Activated CD4-positive, alpha-beta T cell treated with anti-CD3 and anti-CD28 coated beads, Interleukin-2, amount 50 U/mL, for 16 hours (primary cell): ENCODE measurements around the gene TELO2.

ENCODE experiments used
- DNase-seq: peaks from one replicate; pipeline ENCODE4 v3.0.0-alpha.2; 2020

TELO2 gene

DNA sequence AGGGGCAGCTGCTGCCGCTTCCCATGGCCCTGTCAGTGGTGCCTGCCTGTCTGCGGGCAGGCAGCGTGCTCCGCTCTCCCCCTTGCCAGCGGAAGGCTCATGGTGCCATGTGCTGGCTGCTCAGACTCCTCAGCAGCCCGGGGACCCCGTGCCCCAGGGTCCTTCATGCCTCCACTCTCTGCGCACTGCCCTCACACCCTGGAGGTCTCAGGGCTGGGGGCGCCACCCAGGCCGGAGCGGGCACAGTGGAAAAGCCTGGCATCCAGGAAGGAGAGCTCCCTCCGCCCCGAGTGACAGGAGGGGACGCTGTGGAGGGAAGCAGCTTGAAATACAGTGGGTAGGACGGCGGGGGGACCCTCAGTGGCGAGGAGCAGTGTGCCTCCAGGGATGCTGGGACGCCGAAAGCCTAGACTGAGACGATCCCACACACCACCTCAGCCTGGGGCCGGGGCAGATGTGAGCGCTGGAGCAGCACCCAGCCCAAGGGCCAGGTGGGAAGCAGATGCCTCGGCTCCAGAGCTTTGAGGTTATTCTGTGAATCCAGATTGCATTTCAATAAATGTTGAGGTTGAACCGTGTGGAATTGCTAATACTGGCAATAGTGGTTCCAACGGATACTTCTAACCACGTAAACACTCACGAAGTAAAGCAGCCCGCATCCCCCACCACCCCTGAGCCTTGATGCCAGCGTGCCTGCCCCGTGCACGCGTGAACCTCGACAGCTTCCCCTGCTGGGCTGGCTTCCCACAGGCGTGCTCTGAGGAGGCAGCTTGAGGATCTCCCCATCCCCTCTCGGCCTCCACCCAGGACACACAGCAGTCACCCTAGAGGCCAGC is 46.8 kb downstream of the TELO2 start:
- DNase-seq, result no peak

DNA sequence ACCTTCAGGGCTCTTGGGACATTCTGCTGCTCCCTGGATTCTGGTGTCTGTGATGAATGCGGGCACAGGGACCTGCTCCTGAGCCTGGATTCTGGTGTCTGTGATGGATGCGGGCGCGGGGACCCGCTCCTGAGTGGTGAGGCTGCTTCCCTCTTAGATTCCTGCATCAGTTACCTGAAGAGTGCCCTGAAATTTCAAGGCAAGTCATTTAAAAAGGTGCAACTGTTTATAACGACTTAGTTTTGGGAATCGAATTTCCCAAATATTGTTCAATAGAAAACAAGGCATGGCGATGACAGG is 47.3 kb downstream of the TELO2 start:
- no peak for DNase-seq

DNA sequence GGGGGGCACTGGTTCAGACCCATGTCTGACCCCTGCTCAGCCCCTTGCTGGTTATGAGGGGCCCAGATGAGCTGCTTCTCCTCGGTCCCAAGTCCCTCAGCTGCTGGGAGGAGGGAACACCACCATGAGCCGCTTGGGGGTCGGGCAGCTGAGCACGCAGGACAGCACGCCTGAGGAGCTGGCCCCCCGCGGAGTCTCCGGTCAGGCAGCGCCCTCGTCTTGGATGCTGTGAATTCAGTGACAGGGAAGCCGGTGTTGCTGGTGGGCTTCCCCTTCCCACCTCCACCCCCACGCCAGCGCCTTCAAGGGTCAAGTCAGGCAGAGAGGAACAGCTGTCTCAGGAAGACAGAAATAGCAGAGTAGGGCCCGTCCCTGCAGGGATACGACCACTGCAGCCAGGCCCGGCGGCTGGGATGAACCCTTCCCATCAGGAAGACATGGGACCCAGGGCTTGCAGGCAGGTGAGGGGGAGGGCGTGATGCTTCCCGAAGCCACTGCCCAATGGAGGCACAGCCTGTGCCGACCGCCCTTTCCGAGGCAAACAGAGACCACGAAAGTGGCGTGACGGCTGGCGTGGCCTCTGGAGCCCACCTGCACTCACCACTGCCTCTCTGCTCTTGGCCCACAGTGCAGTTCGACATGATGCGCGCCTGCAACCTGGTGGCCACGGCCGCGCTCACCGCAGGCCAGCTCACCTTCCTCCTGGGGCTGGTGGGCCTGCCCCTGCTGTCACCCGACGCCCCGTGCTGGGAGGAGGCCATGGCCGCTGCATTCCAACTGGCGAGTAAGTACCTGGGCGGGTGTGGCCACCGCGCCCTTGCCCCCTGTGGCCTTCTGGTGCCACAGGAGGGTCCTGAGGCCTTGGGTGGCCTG is 48.4 kb downstream of the TELO2 start:
- DNase-seq, result no peak

DNA sequence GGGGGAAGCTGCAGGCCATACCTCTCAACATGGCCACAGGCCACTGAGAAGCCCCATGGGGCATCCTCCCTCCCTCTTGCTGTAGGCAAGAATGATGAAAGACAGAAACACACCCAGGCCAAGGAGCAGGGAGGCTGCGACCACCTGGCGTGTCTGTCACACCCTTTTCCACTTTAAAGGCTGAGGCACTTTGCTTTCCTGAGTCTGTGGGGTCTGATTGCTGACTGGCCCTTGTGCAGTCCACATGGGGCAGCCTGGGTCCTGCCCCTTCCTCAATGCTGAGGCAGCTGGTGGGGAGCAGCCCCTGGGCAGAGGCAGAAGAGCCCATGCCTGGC is 49.0 kb downstream of the TELO2 start:
- DNase-seq, result no peak

DNA sequence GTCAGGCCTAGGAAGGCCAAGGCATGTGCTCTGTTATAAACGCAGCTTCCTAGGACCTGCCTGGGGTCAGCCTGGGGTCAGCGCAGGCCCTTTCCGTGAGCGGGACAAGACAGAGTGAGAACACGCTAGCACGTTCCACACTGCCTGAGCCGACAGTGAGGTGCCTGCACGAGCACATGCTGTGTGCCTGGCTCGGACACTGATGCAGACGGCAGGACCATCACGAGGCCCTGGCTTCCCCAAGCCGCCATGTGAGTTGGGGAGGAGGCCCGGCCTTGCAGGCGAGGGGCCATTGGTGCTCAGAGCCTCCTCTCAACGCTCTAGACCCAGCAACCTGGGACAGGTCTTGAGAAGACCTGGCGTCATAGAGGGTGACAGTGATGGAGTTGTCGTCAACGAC is 49.4 kb downstream of the TELO2 start:
- DNase-seq, result no peak

DNA sequence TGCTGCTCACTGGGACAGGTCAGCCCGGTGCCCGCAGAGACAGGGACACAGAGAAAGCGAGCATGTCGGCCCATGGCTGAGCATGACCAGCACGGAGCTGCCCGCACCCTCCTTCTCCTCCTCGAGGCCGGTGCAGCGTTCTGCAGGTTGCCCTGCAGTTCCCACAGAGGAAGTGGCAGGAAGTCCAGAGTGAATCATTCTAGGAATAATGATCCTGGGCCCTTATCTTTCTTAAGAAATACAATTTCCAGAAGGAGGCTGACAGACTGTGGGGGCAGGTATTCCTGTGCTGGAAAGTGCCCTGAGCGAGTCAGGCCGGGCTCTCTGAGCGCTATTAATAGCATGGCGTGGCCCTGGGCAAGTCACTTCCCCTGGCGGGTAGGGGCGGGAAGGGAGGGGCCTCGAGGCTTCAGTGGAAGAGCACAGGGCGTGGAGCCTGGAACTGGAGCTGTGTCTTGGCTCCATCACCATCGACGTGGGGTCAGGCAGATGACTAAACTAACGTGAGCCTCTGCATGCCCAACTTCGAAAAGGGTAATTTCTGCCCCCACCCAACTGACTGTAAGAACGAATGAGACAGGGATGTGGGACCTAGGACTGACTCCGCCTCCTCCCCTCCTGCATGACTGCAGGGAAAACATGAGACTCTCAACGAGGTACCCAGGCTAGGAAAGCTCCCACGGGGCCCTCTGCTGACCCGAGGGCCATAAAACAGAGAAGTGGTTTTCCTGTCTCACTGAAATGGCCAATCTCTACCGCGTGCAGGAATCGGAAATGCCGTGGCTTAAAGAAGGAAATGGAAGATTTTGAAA is 50.1 kb downstream of the TELO2 start:
- DNase-seq, result peak; percentile 62

DNA sequence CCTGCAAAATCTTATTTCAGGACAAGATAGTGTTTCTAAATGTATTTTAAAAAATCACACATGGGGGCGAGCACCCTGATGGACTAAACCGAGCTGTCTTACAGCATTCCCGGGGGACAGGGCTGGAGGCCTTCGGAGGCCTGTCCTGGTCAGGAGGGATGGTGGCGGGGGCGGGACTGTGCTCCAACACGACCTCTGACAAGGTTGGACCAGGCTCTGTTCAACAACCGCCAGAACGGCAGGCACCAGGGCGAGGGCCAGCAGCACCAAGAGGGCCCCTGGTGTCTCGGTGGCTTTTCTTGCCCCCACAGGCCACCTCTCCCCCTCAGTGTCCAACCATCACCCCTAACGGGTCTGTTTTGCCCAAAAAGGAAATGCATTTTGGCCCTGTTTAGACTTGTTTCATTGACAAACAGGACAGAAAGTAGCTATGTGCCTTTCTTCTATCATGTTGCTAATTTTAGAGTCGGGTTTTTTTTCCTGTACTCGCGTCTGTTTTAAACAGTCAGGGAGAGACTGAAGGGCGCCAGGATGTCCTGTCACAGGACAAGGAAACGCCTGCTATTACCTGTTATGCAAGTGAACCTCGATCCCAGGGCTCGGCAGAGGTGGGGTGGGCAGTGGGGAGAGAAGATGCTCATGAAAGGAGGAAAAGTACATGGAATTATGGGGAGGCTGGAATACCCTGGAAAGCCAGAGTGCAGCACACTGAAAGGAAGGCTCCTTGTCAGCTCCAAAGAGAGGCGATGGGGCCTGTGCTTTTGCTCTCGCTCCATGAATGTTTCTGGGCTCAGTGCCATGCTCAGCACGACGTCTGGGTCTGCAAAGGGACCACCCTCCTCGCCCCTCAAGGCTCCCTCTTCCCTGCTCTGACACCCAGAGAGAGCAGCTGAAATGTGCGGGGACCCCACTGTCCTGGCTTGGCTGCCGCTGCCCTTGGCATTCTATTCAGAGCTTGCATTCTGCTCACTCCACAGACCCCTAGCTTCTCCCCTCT is 52.2 kb downstream of the TELO2 start:
- no peak for DNase-seq

DNA sequence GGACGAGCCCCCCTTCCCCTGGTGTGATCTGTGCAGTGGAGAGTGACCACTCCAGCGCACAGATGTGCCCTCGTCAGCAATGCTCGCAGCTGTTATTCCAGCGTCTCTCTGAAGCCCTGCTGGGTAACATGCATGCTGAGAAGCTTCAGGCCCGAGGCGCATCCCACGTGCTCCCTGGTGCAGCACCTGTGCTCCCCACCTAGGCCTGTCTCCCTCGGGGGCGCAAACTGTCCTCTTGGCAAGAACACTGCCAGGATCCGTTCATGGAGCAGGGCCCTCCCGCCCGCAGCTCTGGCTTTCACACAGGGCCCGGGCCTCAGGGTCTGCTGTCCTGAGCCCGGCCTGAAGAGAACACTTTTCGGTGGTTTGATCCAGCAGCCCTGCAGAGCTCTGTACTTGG is 53.3 kb downstream of the TELO2 start:
- DNase-seq, result no peak

DNA sequence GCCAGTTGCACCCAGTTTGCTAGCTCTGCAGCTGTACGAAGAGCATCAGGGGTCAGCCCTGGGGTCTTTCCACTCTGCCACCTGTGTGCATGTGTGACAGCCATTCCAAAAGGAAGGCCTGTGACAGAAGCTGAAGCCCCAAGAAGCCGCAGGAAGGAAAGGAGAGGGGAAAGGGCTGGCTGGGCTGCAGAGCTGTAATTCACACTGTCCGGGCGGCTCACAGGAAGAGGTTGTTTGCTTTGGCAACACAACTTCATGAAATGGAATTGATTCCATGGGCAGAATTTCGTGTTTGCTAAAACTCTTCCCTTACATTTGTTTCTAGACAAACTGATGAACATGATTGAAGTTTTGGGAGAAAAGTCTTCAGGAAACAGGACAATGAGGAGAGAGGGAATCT is 55.1 kb downstream of the TELO2 start:
- DNase-seq, result no peak

DNA sequence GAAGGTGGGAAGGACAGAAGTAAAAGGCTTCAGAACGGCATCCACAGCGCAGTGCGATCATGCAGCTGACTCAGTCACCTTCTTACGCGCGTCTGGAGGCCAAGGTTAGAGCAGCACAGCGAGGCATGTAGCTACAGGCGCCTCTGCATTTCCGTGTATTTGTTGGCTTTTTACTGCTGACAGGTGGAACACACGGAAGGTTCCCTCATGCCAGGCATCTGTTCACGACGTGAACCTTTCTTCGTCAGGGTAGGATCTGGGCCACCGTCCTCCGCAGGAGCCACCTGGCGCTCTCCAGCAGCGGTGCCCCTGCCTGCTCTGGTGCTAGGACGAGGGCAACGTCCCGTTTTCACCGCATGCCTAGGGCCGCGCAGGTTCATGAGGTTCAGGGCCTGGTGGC is 55.6 kb downstream of the TELO2 start:
- DNase-seq, result no peak

DNA sequence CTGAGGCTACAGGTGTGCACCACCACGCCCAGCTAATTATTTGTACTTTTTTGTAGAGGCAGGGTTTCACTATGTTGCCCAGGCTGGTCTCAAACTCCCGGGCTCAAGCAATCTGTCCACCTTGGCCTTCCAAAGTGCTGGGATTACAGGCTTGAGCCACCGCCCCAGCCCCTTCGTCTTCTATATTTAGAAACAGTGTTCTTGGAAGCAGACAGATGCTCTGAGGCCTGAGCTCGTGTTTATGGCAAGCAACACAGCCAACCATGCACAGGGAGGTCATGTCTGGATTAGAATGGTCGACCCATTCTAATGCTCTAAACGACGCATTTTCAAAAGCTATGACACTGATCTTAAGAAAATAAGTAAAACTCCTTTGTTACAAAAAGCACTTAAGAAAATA is 56.9 kb downstream of the TELO2 start:
- no peak for DNase-seq

DNA sequence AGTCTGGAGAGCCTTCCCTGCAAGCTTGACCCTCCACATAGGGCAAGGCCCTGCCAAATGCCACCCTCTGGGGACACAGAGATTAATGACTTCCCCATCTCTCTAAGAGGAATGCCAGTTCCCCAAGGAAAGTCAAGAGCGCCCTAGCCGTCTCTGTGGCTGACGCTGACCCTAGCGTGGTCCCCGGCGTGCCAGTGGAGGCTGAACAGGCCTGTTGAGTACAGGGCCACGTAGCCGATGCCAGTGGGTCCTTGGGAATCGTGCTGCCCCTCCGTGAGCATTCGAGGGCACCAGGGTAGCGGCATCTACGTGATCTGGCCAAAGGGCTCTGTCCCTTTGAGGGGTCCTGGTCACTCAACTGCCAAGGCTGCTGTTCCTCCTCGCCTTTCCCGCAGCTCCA is 57.5 kb downstream of the TELO2 start:
- no peak for DNase-seq

DNA sequence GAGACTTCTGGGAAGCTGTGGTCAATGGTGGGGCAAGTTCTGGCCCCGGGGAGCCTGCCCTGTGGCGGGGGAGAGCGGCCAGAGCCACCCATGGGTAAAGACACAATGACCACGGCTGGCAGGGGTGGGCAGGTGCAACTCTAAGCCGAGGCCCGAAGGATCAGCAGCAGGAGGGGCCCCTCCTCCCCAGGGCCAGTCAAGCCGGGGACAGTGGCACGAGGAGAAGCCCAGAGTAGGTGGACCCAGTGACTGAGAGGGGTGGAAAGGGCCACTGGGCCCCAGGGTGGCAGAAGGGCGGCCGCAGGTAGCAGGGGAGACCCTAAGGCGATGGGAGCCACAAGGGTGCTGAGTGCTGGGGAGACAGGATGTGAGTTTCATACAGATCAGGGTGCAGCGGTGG is 58.0 kb downstream of the TELO2 start:
- no peak for DNase-seq

DNA sequence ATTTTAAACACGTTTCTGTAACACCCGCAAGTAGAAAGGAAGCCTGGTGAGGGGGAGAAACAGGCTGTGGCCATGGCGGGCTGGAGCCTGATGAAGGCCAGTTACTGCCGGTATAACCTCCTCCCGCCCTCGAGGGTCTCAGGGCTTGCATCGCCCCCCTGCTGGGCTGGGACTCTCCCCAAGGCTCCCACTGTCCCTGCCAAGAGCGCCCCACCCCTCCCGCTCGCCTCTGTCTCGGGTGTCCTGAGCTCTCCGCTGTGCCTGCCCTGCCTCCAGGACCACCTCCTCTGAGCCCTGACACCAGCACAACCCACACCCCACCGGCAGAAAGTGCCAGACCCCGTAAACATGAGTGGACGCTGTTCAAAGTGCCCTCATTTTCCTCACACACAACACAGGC is 59.0 kb downstream of the TELO2 start:
- no peak for DNase-seq

DNA sequence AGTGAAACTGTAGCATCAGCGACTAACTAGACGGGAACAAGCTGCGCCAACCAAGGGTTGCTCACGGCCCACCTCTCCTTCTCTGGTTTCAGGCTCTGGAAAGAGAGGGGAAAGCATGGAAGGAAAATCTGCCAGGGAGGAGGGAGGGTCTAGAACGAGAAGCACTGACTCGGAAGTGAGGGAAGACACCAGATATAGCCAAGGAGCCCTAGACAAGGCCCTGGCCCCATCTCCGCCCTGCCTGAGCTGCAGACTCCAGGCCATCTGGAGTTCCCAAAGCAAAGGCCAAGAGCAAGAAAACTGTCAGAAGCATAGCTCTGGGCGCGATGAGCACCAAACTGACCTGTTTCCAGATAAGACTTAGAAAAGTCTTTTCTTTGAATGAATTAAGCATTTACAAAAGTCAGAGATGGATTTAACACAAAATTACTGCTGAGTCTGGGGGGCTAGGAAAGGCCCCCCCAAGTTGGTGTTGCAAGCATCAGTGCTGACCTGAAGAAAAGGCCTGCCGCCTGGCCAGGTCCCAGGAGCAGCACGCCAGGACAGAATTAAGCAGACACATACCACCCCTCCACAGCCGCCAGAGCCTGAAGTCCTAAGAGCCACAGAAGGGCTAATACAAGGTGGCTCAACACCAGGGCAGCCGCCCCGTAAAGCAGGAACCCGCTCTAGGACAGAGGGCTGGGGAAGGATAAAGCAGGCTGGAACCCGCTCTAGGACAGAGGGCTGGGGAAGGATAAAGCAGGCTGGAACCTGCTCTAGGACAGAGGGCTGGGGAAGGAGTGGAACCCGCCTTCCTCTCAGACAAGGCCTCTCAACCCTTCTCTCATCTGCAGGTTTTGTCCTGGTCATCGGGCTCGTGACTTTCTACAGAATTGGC is 61.0 kb downstream of the TELO2 start:
- DNase-seq, result no peak

DNA sequence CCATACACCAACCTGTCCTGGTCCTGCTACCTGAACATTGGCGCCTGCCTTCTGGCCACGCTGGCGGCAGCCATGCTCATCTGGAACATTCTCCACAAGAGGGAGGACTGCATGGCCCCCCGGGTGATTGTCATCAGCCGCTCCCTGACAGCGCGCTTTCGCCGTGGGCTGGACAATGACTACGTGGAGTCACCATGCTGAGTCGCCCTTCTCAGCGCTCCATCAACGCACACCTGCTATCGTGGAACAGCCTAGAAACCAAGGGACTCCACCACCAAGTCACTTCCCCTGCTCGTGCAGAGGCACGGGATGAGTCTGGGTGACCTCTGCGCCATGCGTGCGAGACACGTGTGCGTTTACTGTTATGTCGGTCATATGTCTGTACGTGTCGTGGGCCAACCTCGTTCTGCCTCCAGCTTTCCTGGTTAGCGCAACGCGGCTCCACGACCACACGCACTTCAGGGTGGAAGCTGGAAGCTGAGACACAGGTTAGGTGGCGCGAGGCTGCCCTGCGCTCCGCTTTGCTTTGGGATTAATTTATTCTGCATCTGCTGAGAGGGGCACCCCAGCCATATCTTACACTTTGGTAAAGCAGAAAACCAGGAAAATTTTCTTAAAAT is 61.8 kb downstream of the TELO2 start:
- no peak for DNase-seq

DNA sequence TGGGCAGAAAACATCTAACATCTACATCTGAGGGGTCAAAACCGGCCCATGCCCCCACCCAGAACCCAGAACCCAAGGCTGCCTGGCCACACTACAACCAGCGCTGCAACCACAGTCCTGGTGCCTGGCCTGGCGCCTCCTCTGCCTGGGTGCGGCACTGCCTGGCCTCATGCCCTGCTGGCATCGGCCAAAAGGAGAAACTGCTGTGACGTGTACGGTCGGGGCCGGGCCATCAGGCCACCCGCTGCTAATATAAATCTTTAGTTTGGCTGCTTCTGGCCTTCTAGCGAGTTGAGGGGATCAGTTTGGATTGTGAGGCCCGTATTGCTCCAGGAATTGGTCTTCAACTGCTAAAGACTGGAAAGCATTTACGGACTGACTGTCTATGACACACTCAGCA is 63.1 kb downstream of the TELO2 start:
- DNase-seq, result no peak

DNA sequence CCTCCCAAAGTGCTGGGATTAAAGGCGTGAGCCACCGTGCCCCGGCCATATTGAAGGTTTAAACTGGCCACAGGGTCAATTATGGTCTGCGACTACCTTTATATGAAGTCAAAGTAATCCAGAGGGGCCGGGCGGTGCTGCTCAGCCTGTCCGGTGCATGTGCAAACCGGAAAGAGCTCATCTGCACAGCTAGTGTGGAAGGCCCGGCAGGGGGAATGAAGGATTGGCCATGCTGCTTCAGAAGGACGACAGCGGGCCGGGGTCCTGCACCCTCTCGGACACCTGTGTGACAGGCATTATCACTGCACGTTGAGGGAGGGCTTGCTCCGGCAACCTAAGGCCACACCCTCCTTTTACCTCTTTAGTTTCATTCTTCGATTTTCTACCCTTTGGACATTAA is 63.9 kb downstream of the TELO2 start:
- DNase-seq, result no peak

DNA sequence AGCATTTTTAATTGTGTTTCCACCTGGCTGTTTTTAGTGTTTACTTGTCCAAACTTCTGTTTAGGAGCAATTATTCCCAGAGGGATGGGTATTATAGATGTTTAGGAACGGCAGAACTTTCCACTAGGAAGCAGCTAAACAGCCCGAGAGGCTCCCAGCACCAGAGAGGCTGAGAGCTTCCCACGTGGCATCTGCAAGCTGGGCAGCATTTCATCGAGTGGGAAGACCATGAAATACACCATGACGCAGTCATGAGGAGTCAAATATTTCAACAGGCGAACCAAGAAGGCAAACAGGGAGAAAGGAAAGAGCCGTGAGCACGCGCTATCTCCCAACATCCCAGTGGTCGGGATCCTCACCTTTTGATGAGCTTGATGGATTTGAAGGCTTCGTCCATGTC is 64.4 kb downstream of the TELO2 start:
- no peak for DNase-seq

DNA sequence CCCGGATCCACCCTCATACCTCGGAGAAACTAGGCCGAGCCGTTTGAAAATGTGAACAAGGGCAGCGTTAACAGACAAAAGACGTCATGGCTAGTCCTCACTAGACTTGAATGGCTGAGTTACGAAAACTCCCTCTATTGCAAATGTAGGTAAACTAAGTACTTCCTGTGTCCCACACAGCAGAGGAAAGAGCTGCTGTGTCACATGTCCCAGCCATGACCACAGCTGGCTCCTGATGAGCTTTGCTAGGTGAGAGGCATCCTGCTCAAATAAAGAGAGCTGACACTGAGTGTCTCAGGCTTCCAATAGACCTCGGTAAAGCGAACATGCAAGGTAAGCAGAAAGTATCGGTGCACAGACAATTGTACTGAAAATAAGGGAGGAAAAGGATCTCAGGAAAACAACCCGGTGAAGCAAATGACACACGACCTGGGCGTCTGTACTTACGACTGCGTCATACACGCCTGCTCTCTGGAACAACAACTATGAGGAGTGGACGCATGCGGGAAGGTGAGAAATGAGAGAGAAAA is 66.4 kb downstream of the TELO2 start:
- DNase-seq, result no peak
